Smooth muscle cell (in vitro differentiated cells): Measurements from ENCODE around the gene CCDC78. TPM values are rescaled to one million over a fixed set of nuclear protein-coding genes. Genes with fewer than 3 reads are reported as not detected.

Experiments
- DNase-seq: peaks from one replicate; lab custom pipeline; 2025; ENCODE audit not compliant: unreplicated experiment; lab: John Stamatoyannopoulos, UW
- H2AFZ ChIP-seq: fragments of 200-600 bp; sonication (generic); 2 replicates; pipeline ENCODE4 v1.6.0; 2016; ENCODE audit warnings: antibody characterized with exemption, low read depth, mild to moderate bottlenecking
- H3F3A ChIP-seq: fragments of 200-600 bp; sonication (generic); 2 replicates; pipeline ENCODE4 v1.6.0; 2017; ENCODE audit warnings: antibody characterized with exemption, low read depth
- H3K27ac ChIP-seq: fragments of 200-600 bp; sonication (generic); 2 replicates; pipeline ENCODE4 v1.5.1; 2016; ENCODE audit warnings: low read depth, mild to moderate bottlenecking
- H3K27me3 ChIP-seq: fragments of 200-600 bp; sonication (generic); 2 replicates; pipeline ENCODE4 v1.6.1; 2016; ENCODE audit warnings: low read depth, mild to moderate bottlenecking
- H3K36me3 ChIP-seq: fragments of 200-600 bp; sonication (generic); 2 replicates; pipeline ENCODE4 v1.5.1; 2016; ENCODE audit warnings: low read depth
- H3K4me1 ChIP-seq: fragments of 200-600 bp; sonication (generic); 2 replicates; pipeline ENCODE4 v1.5.1; 2016; ENCODE audit warnings: low read depth
- H3K4me2 ChIP-seq: fragments of 200-600 bp; sonication (generic); 2 replicates; pipeline ENCODE4 v1.6.0; 2016; ENCODE audit warnings: mild to moderate bottlenecking
- H3K4me3 ChIP-seq: fragments of 200-600 bp; sonication (generic); 2 replicates; pipeline ENCODE4 v1.5.1; 2016; ENCODE audit warnings: mild to moderate bottlenecking
- H3K79me2 ChIP-seq: fragments of 200-600 bp; sonication (generic); 2 replicates; pipeline ENCODE4 v1.6.0; 2016; ENCODE audit warnings: low read depth, mild to moderate bottlenecking
- H3K9ac ChIP-seq: fragments of 200-600 bp; sonication (generic); 2 replicates; pipeline ENCODE4 v1.6.0; 2016; ENCODE audit warnings: low read depth
- H3K9me3 ChIP-seq: fragments of 200-600 bp; sonication (generic); replicated peaks from 2 replicates; pipeline ENCODE4 v1.5.1; 2016; ENCODE audit warnings: low read depth
- H4K20me1 ChIP-seq: fragments of 200-600 bp; sonication (generic); 2 replicates; pipeline ENCODE4 v1.6.0; 2016; ENCODE audit warnings: low read depth
- WGBS: methylation state at CpG from one replicate; pipeline ENCODE4 v1.1.7; 2016; ENCODE audit warnings: low lambda C conversion rate; 5-methylcytosine and 5-hydroxymethylcytosine counted together
- polyA plus RNA-seq: library from polyadenylated mRNA; unstranded; fragments of >200 nt; fragmentation: Nextera tagmentation; extraction: Ambion mirVana; gene quantifications from 2 replicates; pipeline ENCODE4 v1.2.1, GENCODE V29; 2016
- total RNA-seq: library from RNA; depleted of rRNA; stranded (reverse); fragments of >200 nt; gene quantifications from 2 replicates; pipeline ENCODE4 v1.2.3, GENCODE V29; 2014
- TF ChIP-seq, protein P1 (sequence below): fragments of 200-600 bp; sonication (generic); IDR thresholded peaks from 2 replicates; pipeline ENCODE4 v1.5.1; 2017; ENCODE audit warnings: borderline replicate concordance, mild to moderate bottlenecking, antibody characterized with exemption; ENCODE audit not compliant: insufficient read depth, poor library complexity, severe bottlenecking

Gene CCDC78
- total and polyA plus RNA-seq, 2 experiments from 2014 or later = 2.8 to 3.4 TPM

DNA sequence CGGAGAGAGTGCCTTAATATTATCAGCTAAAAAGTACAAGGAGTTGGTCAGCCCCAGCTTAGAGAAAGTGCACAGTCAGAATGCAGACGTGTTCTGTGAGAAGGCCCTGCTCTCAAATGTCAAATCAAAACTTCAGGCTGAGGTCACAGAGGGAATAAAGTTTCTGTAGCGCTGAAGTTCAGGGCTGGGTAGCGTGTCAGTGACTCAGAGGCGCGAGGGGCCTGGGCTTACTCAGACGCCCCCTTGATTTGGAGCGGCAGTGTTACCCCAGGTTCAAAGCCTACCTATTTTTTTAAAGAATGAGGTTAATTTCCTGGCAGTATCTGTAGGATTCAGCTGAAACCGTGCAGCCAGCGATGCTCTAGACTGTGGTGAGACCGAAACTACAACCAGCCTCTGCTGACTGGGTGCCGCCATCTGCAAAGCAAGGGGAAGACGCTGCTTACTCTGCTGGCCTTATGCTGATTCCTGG is 9.8 kb upstream of the CCDC78 start:
- no peak overlapping the region for H3K27ac ChIP-seq
- no peak overlapping the region for H3K9ac ChIP-seq
- TF ChIP-seq, protein P1, sequence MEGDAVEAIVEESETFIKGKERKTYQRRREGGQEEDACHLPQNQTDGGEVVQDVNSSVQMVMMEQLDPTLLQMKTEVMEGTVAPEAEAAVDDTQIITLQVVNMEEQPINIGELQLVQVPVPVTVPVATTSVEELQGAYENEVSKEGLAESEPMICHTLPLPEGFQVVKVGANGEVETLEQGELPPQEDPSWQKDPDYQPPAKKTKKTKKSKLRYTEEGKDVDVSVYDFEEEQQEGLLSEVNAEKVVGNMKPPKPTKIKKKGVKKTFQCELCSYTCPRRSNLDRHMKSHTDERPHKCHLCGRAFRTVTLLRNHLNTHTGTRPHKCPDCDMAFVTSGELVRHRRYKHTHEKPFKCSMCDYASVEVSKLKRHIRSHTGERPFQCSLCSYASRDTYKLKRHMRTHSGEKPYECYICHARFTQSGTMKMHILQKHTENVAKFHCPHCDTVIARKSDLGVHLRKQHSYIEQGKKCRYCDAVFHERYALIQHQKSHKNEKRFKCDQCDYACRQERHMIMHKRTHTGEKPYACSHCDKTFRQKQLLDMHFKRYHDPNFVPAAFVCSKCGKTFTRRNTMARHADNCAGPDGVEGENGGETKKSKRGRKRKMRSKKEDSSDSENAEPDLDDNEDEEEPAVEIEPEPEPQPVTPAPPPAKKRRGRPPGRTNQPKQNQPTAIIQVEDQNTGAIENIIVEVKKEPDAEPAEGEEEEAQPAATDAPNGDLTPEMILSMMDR = no peak
- H3F3A ChIP-seq = no peaks in the 10 kb centered on the region
- 95% methylated on average over 13 of the region's 13 CpGs for WGBS
- no peaks in the 10 kb centered on the region for H3K79me2 ChIP-seq
- no peak overlapping the region for H3K4me3 ChIP-seq
- no peaks in the 10 kb centered on the region for H4K20me1 ChIP-seq
- H3K4me2 ChIP-seq = no peak overlapping the region
- H3K4me1 ChIP-seq = peaks cover 5% of the 10 kb centered on the region
- no peaks in the 10 kb centered on the region for H3K36me3 ChIP-seq
- H3K27me3 ChIP-seq = no peaks in the 10 kb centered on the region
- H3K9me3 ChIP-seq = no peaks in the 10 kb centered on the region
- no peak for DNase-seq
- H2AFZ ChIP-seq = no peak overlapping the region

DNA sequence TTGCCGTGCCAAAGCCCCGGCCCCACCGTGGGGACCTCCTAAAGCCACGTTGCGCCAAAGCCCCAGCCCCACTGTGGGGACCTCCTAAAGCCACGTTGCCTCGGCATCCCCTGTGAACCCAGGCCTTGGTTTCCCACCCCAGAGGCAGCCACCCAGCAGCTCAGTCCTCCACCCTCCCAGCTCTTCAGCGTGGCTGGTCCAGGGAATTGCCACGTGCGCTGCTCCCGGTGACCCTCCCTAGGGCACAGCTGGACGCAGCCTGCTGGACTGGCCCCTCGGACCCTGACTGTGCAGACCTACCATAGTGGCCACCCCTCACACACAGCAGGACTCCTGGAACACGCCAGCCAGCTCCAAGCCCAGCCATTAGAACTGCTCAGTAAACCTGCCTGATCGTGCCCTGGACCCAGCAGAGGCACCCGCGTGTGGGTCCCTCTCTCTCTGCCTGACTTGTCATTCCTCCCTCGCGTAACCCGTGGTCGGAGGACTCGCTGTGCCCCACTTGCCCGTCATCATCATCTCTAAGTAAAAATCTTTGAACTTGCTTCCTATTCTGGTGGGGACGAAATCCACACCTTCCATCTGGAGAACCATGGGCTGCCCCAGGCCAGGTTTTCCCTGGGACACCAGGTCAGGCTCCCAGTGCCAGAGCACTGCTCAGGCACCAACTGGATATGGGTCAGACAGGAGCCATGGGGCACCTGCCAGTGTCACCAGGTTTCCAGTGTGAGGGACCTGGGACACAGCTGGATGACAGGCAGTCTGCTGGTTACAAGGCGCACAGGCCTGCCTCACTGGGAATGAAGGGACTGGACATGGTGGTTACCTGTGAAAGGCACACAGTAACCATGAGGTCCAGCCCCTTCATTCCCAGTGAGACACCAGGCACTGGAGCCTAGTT is 9.0 kb upstream of the CCDC78 start:
- Histone ChIP-seq H3K27ac (no peak overlapping the region), H3K4me2 (no peak overlapping the region), H4K20me1 (no peaks in the 10 kb centered on the region), H3K36me3 (no peaks in the 10 kb centered on the region), H3K9me3 (no peaks in the 10 kb centered on the region), H3K27me3 (no peaks in the 10 kb centered on the region), H3K4me3 (no peak overlapping the region), H3K9ac (no peak overlapping the region), H3K4me1 (peaks cover 4% of the 10 kb centered on the region), H3F3A (no peaks in the 10 kb centered on the region), H3K79me2 (no peaks in the 10 kb centered on the region), H2AFZ (no peak overlapping the region)
- no peak for DNase-seq
- TF ChIP-seq, protein P1 = no peak
- WGBS = 96% methylated on average over 25 of the region's 25 CpGs

DNA sequence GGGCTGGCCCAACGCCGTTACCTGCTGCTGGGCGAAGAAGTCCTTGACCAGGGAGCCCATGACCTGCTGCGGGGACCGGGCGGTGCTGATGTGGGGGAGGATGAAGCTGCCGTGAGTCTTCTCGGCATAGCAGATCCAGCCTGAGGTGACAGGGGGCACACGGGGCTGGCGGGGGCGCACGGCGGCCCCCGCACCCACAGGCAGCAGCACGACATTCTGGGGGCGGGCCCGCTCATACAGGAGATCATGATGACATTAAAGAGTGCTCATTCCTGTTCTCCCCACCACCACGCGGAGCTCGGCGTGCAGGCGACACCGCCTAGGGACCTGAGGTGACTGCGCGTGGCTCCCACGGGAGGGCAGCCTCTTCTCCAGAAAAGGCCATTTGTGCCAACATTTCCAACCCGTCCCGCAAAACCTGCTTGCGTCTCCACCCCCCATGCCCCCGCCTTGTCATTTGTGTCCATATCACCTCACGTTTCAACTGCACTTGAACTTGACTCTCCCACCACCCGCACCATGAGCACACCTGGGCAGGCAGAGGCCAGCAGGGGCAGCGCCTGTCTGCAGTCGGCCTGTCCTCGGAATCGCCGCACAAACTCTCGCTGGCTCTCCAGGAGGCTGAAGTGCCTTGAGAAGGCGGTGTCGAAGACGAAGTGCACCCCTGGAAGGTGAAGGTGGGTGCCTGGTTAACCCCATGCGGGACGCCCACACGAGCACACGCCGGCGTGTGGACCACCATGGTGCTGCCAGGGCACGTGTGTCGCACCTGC is 8.2 kb upstream of the CCDC78 start:
- Histone ChIP-seq H3K79me2 (no peaks in the 10 kb centered on the region), H3F3A (no peaks in the 10 kb centered on the region), H3K4me2 (no peak overlapping the region), H3K9ac (no peak overlapping the region), H3K36me3 (no peaks in the 10 kb centered on the region), H3K27me3 (no peaks in the 10 kb centered on the region), H2AFZ (no peak overlapping the region), H3K4me3 (no peak overlapping the region), H3K9me3 (no peaks in the 10 kb centered on the region), H3K4me1 (no peaks in the 10 kb centered on the region), H3K27ac (no peak overlapping the region), H4K20me1 (no peaks in the 10 kb centered on the region)
- DNase-seq = no peak
- WGBS = 94% methylated on average over 46 of the region's 49 CpGs
- TF ChIP-seq, protein P1 = no peak
